GM18505 (cell line): Measurements from ENCODE around the gene FNTB.
"Not testable (repeated sequence)": the region's sequence is repeated elsewhere in the genome, so short reads cannot be mapped to it uniquely, and the experiment has no call there.

Source experiments
- ATAC-seq: cut with Tn5 transposase; IDR thresholded peaks from one replicate; pipeline ENCODE4 v1.9.1; 2021; ENCODE audit not compliant: unreplicated experiment
- POLR2A ChIP-seq: IDR thresholded peaks from 4 replicates; pipeline ENCODE4 v1.6.1; 2011; ENCODE audit warnings: borderline replicate concordance; ENCODE audit not compliant: insufficient read depth, insufficient read length; ENCODE audit errors: extremely low read depth

FNTB gene

DNA sequence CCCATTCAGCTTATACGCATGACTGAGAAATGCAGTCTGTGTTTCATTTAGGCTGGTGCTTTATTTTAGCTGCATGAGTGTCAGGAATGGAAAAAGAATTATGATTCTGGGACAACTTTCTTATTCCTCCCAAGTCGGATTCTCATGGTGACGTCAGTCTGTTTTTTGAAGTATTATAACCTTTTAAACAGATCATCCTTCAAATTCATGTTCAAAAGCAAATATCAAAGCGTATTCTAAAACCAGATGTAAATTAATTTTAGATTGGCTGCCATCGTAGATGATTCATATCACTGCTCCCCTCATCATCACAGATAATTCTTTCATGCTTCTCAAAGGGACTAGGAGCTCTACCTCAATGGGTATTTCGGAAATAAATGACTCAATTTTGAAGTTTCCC lies 15.0 kb downstream of the FNTB start:
- TF ChIP-seq POLR2A, result no peak
- ATAC-seq, result no peak

DNA sequence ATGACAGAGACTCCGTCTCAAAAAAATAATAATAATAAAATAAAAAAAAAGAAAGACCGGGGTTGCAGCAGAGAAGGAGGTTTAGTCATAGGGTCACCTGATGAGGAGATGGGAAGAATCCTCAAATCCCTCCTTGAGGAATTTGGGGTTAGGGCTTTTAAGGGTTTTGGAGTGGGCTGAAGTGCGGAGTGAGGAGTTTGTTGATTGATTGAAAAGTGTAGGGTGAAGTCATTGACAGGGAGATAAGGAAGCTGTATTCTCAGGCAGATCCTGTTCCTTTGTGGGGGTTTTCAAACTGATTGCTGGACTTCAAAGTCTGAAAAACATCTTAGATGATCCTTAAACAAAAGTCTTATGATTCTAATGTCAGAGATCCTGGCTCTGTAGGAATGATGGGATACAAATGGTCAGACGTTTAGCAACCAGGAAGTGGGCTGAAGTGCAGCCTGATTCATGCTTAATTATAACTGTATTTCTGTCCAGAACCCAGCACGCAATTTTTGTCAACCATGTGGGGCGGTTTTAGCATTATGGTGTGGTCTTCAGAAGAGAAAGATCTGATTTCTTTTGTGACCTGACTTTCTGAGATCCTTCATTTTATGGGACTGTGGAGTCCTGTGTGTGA lies 16.0 kb downstream of the FNTB start:
- ATAC-seq, result no peak
- TF ChIP-seq POLR2A, result no peak

DNA sequence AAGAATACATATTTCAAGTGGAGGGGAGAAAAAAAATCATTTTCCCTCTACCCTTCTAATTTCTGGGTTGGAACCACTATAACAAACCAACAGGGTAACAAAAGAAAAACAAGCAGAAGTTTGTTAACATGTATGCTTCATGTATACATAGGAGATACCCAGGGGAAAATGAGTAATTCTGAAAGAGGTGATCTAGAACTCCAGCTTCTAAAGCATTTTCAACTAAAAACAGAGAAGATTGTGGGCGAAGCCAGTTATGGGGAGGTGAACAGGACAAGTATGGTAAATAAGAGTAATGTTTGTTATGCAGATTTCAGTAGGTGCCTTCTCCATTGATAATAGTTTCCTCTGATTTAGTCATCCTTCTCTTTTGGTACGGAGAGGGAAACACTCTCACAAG lies 16.7 kb downstream of the FNTB start:
- TF ChIP-seq POLR2A, result no peak
- no peak for ATAC-seq

DNA sequence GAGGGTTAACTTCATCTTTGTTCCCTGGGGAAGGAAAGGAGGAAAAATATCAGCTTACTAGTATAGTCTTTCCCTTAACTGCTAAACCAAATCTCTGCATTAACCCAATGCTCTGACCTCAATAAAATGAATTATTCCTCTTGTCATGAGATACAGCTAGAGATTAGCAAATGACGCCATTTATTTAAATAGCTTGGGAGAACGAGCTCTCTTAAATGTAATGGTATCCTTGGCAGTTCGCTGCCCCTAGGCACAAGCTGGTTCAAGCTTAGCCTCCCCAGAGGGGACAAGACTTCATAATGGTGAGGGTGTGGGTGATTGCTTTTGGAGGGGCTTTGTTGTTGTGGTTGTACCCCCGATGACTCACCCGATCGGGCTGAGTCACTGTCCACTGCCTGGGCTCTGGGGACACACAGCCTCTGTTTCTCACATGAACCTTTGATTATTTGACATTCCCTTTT lies 19.6 kb downstream of the FNTB start:
- TF ChIP-seq POLR2A, result no peak
- ATAC-seq, result no peak

DNA sequence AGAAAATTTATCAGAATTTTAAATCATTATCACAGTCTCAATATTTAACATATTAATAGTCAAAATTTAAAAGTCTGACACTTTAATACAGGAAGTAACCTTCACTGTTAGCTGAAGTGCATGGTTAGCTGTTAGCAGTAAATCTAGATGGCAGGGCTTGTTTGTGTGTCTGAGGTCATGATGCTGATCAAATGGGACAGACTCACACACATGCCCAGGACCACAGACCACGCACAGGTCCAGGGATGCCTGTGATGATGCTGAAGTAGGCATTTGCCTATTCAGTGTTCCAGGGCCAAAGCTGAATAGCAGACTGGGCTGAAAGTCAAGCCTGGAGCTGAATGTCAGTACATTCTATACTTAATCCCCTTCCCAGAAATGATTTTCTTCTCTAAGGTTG lies 20.5 kb downstream of the FNTB start:
- TF ChIP-seq POLR2A, result no peak
- no peak for ATAC-seq

DNA sequence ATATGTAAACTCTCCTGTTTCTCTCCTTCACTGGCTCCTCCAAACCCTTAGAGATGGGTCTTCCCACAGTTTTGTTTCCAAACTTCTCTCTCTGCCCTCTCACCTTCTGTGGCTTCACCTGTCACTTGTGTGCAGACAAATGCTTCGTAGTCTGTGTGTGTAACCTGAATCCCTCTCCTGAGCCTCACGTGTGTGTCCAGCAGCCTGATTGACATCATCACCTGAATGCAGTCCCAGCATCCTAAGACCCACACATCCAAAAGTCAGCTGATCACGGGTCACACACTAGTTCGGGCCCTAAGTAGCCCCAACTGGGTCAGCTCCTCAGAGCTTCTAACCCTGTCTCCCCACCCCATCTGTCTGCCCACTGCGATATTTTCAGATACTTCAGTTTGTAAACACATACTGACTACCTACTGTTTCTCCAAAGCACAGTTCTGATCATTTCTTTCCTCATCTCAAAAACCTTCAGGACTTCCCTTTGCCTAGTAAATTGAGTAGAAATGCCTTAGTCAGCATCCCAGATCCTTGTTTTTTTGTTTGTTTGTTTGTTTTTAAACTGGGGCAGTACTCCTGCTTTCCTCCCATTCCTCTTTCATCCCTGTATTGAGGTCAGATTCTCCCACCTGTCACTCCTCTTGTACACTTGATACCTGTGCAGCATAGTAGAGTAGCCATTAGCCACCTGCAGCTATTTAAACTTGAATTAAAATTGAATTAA lies 23.7 kb downstream of the FNTB start:
- TF ChIP-seq POLR2A, result no peak
- no peak for ATAC-seq

DNA sequence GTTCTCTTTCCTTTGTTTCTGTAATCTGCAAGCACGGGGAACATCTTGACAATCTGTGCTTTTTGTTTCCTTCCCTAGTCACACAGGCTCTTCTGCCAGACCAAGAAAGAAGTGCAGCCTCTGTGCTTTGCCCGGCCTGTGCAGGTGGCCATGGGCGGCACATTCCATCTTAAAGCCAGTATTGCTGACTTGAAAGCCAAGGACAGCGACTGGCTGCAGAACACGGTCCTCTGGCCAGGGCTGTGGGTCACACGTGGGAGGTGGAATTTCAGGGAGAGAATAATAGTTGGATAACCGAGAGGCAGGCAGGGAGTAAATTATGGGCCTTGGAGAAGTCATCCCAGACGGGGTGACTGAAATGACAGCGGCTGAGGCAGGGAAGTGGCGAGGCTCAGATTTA lies 24.8 kb downstream of the FNTB start:
- ATAC-seq, result no peak

DNA sequence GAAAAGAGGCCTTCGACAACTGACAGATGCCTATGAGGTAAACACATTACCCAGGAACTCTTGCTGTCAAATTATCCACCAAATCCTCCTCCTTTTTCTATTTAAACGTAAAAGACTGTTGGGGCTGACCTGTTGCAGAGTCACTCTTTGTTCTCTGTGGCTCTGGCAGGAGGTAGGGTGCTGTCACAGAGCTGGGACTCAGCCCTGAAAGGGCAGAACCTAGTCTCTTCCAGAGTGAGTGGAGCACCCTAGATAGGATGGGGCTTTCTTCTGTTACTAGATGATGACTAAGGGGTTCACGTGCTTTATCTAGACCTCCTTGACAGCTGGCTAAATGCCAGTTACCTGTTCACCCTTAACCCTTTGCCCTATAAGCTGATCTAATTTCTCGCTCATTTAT lies 25.7 kb downstream of the FNTB start:
- no peak for TF ChIP-seq POLR2A
- ATAC-seq, result no peak

More for the DNA sequence above, 24.8 kb downstream of the FNTB start:
- no peak for TF ChIP-seq POLR2A

DNA sequence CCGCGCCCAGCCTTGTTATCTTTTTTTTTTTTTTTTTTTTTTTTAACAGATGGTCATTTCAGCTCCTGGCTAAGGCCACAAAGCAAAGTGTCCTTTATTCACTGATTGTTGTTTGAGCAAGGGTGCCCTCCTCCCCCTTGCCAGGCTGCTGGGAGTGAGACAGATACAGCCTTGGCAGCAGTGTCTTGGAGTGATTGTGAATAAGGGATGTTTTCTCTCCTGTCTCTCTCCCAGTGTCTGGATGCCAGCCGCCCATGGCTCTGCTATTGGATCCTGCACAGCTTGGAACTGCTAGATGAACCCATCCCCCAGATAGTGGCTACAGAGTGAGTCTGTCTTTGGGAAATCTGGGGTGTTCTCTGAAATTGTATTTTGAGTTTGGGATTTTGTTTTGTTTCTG lies 28.7 kb downstream of the FNTB start:
- no peak for ATAC-seq
- no peak for TF ChIP-seq POLR2A

DNA sequence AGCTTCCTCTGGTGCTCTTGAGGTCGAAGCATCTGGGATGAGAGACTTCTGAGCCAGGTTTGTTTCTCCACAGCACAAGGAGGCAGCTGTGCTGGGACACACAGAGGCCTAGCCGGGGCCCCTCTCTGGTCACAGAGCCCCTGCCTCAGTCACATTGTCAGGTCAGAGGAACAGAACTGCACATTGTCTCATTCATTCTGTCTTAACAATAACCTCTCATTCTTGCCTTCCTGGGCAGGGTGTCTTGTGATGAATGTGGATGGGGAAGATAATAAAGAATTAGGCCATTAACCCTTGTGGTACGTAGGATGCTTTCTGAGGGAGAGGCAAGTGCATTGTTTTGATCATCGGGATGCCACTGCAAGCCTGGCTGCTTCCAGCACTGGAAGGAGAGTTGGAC lies 29.8 kb downstream of the FNTB start:
- no peak for TF ChIP-seq POLR2A
- ATAC-seq, result no peak

DNA sequence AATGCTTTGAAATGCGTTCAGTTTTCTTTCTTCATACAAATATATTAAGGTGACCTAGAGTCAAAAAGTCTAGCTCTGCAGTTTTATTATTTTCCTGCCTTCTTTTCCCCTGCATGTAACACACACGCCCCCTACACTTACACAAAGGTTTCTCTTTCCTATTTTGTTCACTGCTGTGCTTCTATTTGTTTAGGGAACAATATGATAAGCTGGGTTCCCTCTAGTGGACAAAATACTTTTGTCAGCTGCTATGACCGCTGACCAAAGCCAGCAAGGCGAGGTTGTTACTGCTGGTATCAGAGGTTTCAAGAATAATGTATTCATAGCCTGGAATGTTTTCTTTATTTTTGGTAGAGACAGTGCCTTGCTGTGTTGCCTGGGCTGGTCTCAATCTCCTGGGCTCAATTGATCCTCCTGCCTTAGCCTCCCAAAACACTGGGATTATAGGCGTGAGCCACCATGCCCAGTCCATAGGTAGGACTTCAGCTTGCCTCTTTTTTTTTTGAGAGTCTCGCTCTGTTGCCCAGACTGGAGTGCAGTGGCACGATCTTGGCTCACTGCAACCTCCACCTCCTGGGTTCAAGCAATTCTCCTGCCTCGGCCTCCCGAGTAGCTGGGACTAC lies 33.4 kb downstream of the FNTB start:
- no peak for ATAC-seq
- TF ChIP-seq POLR2A, result no peak

DNA sequence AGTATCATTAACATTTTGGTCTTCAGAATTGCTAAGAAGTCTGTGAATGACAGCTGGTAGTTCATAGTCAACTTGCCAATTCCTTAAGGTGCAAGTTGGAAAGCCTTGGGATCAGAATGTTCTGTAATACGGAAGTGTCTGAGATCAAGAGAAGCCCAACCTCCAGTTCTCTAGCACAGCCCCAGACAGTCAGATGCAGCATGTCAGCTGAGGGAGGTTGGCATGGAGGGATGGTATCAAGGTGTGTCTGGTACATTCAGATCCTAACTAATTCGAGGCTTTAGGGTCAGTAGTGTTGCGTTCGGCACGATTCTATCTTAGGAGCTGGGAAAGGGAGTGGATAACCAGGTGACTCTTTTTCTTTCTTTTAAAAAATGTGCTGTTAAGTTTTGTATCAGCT lies 38.3 kb downstream of the FNTB start:
- TF ChIP-seq POLR2A, result no peak
- ATAC-seq, result no peak

DNA sequence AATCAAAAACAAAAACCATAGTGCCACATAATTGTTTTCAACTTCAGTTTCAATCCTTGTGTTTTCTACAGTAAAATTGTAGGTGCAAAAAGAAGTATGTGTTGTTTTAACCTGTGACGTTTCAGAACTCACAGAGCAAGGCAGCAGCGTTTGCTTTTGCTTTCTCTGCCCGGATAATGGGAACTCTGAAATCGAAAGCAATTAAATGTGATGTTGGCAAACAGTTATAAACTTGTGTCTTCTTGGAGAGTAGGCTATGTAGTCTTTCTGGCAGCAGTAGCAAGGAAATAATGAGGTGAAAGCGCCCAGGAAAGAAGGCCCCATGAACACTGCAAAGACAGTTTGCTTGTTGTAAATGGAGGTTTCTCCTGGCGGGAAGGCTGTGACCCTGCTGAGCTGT lies 39.1 kb downstream of the FNTB start:
- TF ChIP-seq POLR2A, result no peak
- no peak for ATAC-seq

DNA sequence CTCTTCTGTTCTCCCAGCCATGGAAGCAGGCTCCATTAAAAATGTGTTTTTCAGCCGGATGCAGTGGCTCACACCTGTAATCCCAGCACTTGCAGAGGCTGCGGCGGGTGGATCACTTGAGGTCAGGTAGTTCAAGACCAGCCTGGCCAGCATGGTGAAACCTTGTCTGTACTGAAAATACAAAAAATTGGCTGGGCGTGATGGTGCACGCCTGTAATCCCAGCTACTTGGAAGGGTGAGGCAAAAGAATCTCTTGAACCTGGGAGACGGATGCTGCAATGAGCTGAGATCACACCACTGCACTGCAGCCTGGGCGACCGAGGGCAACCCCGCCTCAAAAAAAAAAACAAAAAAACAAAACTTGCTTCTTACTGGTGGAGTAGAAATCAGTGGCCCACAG lies 39.8 kb downstream of the FNTB start:
- no peak for ATAC-seq
- no peak for TF ChIP-seq POLR2A

DNA sequence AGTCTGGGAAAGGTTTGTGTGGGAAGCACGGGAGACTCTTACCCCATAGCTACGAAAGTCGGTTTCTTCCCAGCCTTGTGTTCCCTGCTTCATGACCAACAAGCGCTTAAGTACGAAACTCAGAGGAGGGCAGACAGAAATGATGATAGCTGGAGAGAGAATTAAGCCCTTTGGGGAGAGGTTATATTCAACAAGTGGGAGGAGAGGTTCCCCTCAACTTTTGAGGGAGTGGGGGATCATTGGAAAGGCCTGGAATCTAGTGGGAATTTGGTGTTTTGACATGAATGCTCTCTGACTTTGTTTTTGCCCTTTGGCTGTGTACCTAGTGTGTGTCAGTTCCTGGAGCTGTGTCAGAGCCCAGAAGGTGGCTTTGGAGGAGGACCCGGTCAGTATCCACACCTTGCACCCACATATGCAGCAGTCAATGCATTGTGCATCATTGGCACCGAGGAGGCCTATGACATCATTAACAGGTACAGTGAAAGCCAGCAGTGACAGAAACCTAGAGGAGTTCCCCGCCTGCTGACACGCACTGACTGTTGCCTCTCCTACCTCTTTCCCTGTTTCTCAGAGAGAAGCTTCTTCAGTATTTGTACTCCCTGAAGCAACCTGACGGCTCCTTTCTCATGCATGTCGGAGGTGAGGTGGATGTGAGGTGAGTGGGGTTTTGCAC lies 40.6 kb downstream of the FNTB start:
- ATAC-seq, result no peak
- no peak for TF ChIP-seq POLR2A

DNA sequence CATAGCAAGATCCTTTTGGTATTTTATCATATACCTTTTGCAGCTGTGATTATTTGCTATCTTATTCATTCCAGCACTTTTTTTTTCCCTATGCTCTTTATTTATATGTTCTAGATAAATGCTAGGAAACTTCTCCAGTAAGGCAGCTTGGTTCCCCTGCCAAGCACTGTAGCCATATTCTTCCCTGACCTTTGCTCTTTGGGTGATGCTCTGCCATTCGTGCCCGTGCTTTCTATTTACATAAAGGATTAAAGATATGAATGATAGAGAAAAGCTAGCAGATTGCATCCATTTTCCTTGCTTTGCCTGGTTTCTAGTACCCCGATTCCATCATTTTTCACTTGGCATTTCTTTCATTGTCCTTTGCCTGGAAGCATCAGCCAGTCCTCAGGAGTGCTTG lies 42.2 kb downstream of the FNTB start:
- TF ChIP-seq POLR2A, result no peak
- no peak for ATAC-seq

DNA sequence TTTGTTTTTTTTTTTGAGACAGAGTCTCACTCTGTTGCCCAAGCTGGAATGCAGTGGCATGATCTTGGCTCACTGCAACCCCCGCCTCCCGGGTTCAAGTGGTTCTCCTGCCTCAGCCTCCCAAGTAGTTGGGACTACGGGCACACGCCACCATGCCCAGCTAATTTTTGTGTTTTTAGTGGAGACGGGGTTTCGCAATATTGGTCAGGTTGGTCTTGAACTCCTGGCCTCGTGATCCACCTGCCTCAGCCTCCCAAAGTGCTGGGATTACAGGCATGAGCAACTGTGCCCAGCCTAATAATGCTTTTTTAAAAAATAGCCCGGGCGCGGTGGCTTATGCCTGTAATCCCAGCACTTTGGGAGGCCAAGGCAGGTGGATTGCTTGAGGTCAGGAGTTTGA lies 44.6 kb downstream of the FNTB start:
- not testable (repeated sequence) for ATAC-seq
